GM12878 (cell line): ENCODE data around the gene ACSF3.

ENCODE experiments used
- BCL3 ChIP-seq: IDR thresholded peaks from 2 replicates; pipeline ENCODE4 v1.6.1; 2011; ENCODE audit warnings: borderline replicate concordance, low read depth, mild to moderate bottlenecking, moderate library complexity, low read length; ENCODE audit not compliant: insufficient read depth, poor library complexity, severe bottlenecking
- CTCF ChIP-seq, 3 experiments: IDR thresholded peaks in 2 of 3; conservative IDR thresholded peaks in 1 of 3; 2 replicates each; pipeline ENCODE4 v1.5.1; 2011; ENCODE audit warnings: low read depth in 3 of 3, low read length in 3 of 3, mild to moderate bottlenecking in 3 of 3, control low read depth in 2 of 3, moderate library complexity in 2 of 3, inconsistent platforms in 1 of 3, mixed read lengths in 1 of 3; ENCODE audit not compliant: control insufficient read depth in 2 of 3, insufficient read depth in 1 of 3; ENCODE audit errors: extremely low read depth in 1 of 3
- EZH2 ChIP-seq: IDR thresholded peaks from 2 replicates; pipeline ENCODE4 v1.6.1; 2012; ENCODE audit warnings: low read depth, mild to moderate bottlenecking, control low read depth, inconsistent platforms, low read length, borderline replicate concordance; ENCODE audit not compliant: control insufficient read depth
- MAX ChIP-seq: IDR thresholded peaks from 2 replicates; pipeline ENCODE4 v1.6.1; 2012; ENCODE audit warnings: low read depth, low read length, improper control_type of control experiment
- PAX8 ChIP-seq: fragments of 450-650 bp; IDR thresholded peaks from 2 replicates; pipeline ENCODE4 v1.6.1; 2017; ENCODE audit warnings: mild to moderate bottlenecking, moderate library complexity
- SREBF2 ChIP-seq: IDR thresholded peaks from 2 replicates; pipeline ENCODE4 v1.6.1; 2012; ENCODE audit warnings: mild to moderate bottlenecking, low read length
- TARDBP ChIP-seq: IDR thresholded peaks from 2 replicates; pipeline ENCODE4 v1.6.1; 2016; ENCODE audit warnings: borderline replicate concordance
- TCF7 ChIP-seq: IDR thresholded peaks from 2 replicates; pipeline ENCODE4 v1.6.1; 2014; ENCODE audit warnings: antibody characterized with exemption, borderline replicate concordance

GRCh38 chr16:89064606-89065457 lies 28.8 kb upstream of the ACSF3 start:
- no peak for TF ChIP-seq EZH2
- no peak for TF ChIP-seq CTCF (IDR thresholded peaks at IDR 0.05 in 2 of 3, conservative IDR thresholded peaks at IDR 0.05 in 1 of 3; ENCODE audit: control insufficient read depth in 2 of 3, extremely low read depth in 1 of 3, insufficient read depth in 1 of 3, low read depth in 3 of 3, low read length in 3 of 3)
- no peak for TF ChIP-seq TCF7
- no peak for TF ChIP-seq MAX
- no peak for TF ChIP-seq PAX8
- no peak for TF ChIP-seq BCL3
- no peak for TF ChIP-seq TARDBP
- TF ChIP-seq SREBF2: no peak
